HEK293 (cell line): ENCODE data around the gene FXR1.

Experiments
- CTCF ChIA-PET: fragments of 350-600 bp; formaldehyde crosslinking; extraction: SDS; loops from one replicate; lab custom pipeline; 2021; ENCODE audit warnings: antibody characterized with exemption; lab: Yijun Ruan, JAX
- POLR2A ChIA-PET: fragments of 300-600 bp; formaldehyde crosslinking; extraction: SDS; loops from one replicate; lab custom pipeline; 2020; ENCODE audit warnings: antibody characterized with exemption, inconsistent platforms; lab: Yijun Ruan, JAX
- H3K27ac ChIP-seq: fragments of 200-500 bp; sonication (Bioruptor generic); 2 replicates; pipeline ENCODE4 v1.5.1; 2014; ENCODE audit warnings: low read depth, low read length, control low read depth, inconsistent platforms; ENCODE audit errors: extremely low read depth
- H3K36me3 ChIP-seq, 2 experiments: fragments of 200-500 bp in 1 of 2; sonication (Bioruptor generic) in 1 of 2; 1 replicate in 1 of 2; 2 replicates in 1 of 2; pipeline ENCODE4 v1.5.1; 2014 to 2017; ENCODE audit warnings: inconsistent platforms in 2 of 2, low read length in 2 of 2; ENCODE audit not compliant: control insufficient read depth in 2 of 2, insufficient read depth in 1 of 2
- H3K4me1 ChIP-seq: fragments of 200-500 bp; sonication (Bioruptor generic); 2 replicates; pipeline ENCODE4 v1.5.1; 2014; ENCODE audit warnings: mild to moderate bottlenecking, low read length, inconsistent platforms; ENCODE audit not compliant: control insufficient read depth, insufficient read depth
- H3K4me3 ChIP-seq: 2 replicates; pipeline ENCODE4 v1.5.1; 2011; ENCODE audit warnings: low read depth, mild to moderate bottlenecking, control low read depth, low read length, moderate library complexity
- H3K9me3 ChIP-seq: fragments of 200-500 bp; sonication (Bioruptor generic); 2 replicates; pipeline ENCODE4 v1.5.1; 2014; ENCODE audit warnings: low read depth, low read length, inconsistent platforms; ENCODE audit not compliant: control insufficient read depth, insufficient read depth
- BCL6B ChIP-seq: fragments of 450-650 bp; formaldehyde crosslinking; IDR thresholded peaks from 2 replicates; pipeline ENCODE4 v1.5.1; 2017; ENCODE audit warnings: missing biosample characterization, missing genetic modification characterization
- INSM2 ChIP-seq: fragments of 450-650 bp; formaldehyde crosslinking; IDR thresholded peaks from 2 replicates; pipeline ENCODE4 v1.5.1; 2016; ENCODE audit warnings: missing biosample characterization, missing genetic modification characterization
- PATZ1 ChIP-seq: fragments of 450-650 bp; formaldehyde crosslinking; IDR thresholded peaks from 2 replicates; pipeline ENCODE4 v1.5.1; 2016; ENCODE audit warnings: missing biosample characterization, missing genetic modification characterization
- SALL2 ChIP-seq: fragments of 450-650 bp; formaldehyde crosslinking; IDR thresholded peaks from 2 replicates; pipeline ENCODE4 v1.5.0; 2017; ENCODE audit warnings: missing biosample characterization, mild to moderate bottlenecking, missing genetic modification characterization, borderline replicate concordance
- WT1 ChIP-seq: fragments of 450-650 bp; formaldehyde crosslinking; IDR thresholded peaks from 2 replicates; pipeline ENCODE4 v1.5.1; 2016; ENCODE audit warnings: missing biosample characterization, missing genetic modification characterization
- ZBTB6 ChIP-seq: fragments of 450-650 bp; formaldehyde crosslinking; IDR thresholded peaks from 2 replicates; pipeline ENCODE4 v1.5.1; 2017; ENCODE audit warnings: missing biosample characterization, missing genetic modification characterization
- ZNF138 ChIP-seq: fragments of 450-650 bp; formaldehyde crosslinking; IDR thresholded peaks from 2 replicates; pipeline ENCODE4 v1.5.1; 2016; ENCODE audit warnings: missing biosample characterization, missing genetic modification characterization, borderline replicate concordance
- ZNF18 ChIP-seq: fragments of 450-650 bp; formaldehyde crosslinking; IDR thresholded peaks from 2 replicates; pipeline ENCODE4 v1.5.1; 2016; ENCODE audit warnings: missing biosample characterization, missing genetic modification characterization
- ZNF292 ChIP-seq: fragments of 450-650 bp; formaldehyde crosslinking; IDR thresholded peaks from 2 replicates; pipeline ENCODE4 v1.5.1; 2016; ENCODE audit warnings: low read depth, missing biosample characterization, missing genetic modification characterization, borderline replicate concordance
- ZNF324 ChIP-seq: fragments of 450-650 bp; formaldehyde crosslinking; IDR thresholded peaks from 2 replicates; pipeline ENCODE4 v1.5.1; 2016; ENCODE audit warnings: missing biosample characterization, missing genetic modification characterization
- ZNF404 ChIP-seq: fragments of 450-650 bp; formaldehyde crosslinking; IDR thresholded peaks from 2 replicates; pipeline ENCODE4 v1.5.1; 2017; ENCODE audit warnings: missing biosample characterization, missing genetic modification characterization
- ZNF426 ChIP-seq: fragments of 450-650 bp; formaldehyde crosslinking; IDR thresholded peaks from 2 replicates; pipeline ENCODE4 v1.5.1; 2017; ENCODE audit warnings: missing biosample characterization, missing genetic modification characterization, mild to moderate bottlenecking, inconsistent platforms, moderate library complexity
- ZNF501 ChIP-seq: fragments of 450-650 bp; formaldehyde crosslinking; IDR thresholded peaks from 2 replicates; pipeline ENCODE4 v1.5.1; 2016; ENCODE audit warnings: missing biosample characterization, missing genetic modification characterization
- ZNF521 ChIP-seq: fragments of 450-650 bp; formaldehyde crosslinking; IDR thresholded peaks from 2 replicates; pipeline ENCODE4 v1.5.1; 2017; ENCODE audit warnings: missing biosample characterization, mild to moderate bottlenecking, missing genetic modification characterization
- ZNF529 ChIP-seq: fragments of 450-650 bp; formaldehyde crosslinking; IDR thresholded peaks from 2 replicates; pipeline ENCODE4 v1.5.1; 2017; ENCODE audit warnings: missing genetic modification characterization, missing biosample characterization; ENCODE audit not compliant: insufficient replicate concordance
- ZNF623 ChIP-seq: fragments of 450-650 bp; formaldehyde crosslinking; IDR thresholded peaks from 2 replicates; pipeline ENCODE4 v1.5.1; 2016; ENCODE audit warnings: missing biosample characterization, missing genetic modification characterization
- ZNF624 ChIP-seq: fragments of 450-650 bp; formaldehyde crosslinking; IDR thresholded peaks from 2 replicates; pipeline ENCODE4 v1.5.1; 2017; ENCODE audit warnings: missing biosample characterization, missing genetic modification characterization

Gene FXR1

GRCh38 chr3:180923561-180923960 lies 11.1 kb downstream of the FXR1 start (continued):
- TF ChIP-seq BCL6B = no peak
- no peak for TF ChIP-seq ZNF529 (tag by site-specific recombination)
- TF ChIP-seq WT1 (tag by site-specific recombination) = no peak
- TF ChIP-seq ZNF623 = no peak
- no peak for TF ChIP-seq ZNF624 (tag by site-specific recombination)
- TF ChIP-seq PATZ1 (tag by site-specific recombination) = no peak
- no peak for TF ChIP-seq ZNF324 (tag by site-specific recombination)

- H3K4me1 ChIP-seq = peaks cover 2% of the 10 kb centered on the region; the same call in 1 of the 2 replicates
- no peak for TF ChIP-seq ZNF426
- TF ChIP-seq ZNF138 (tag by site-specific recombination) = no peak
- TF ChIP-seq ZNF18 (tag by site-specific recombination) = no peak
- no peak for TF ChIP-seq ZNF404 (tag by site-specific recombination)
- TF ChIP-seq, all 188 proteins: peak for 0
- H3K4me3 ChIP-seq = no peak overlapping the region
- no peak overlapping the region for H3K27ac ChIP-seq
- H3K36me3 ChIP-seq = peaks cover 0 to 4% of the 10 kb centered on the region in 2 experiments; a peak in 1 of 3 replicates
- ChIA-PET POLR2A (no interaction called here), CTCF (no interaction called here)
- no peaks in the 10 kb centered on the region for H3K9me3 ChIP-seq
Observed at GRCh38 chr3:180926526-180926925, 14.1 kb downstream of the FXR1 start.

- CTCF ChIA-PET = no interaction called here
- TF ChIP-seq SALL2 (tag by site-specific recombination) (no peak), PATZ1 (tag by site-specific recombination) (no peak), ZNF521 (no peak), INSM2 (tag by site-specific recombination) (no peak), ZBTB6 (tag by site-specific recombination) (no peak), ZNF624 (tag by site-specific recombination) (no peak), ZNF501 (no peak), ZNF292 (tag by site-specific recombination) (no peak)
- POLR2A ChIA-PET = no interaction called here
Observed at GRCh38 chr3:180929376-180929775, 16.9 kb downstream of the FXR1 start.

More at GRCh38 chr3:180929376-180929775, 16.9 kb downstream of the FXR1 start:
- Histone ChIP-seq H3K4me1 (no peaks in the 10 kb centered on the region; the same call in 1 of the 2 replicates), H3K9me3 (no peaks in the 10 kb centered on the region), H3K27ac (no peak overlapping the region), H3K4me3 (no peak overlapping the region), H3K36me3 (peaks cover 0 to 4% of the 10 kb centered on the region in 2 experiments; a peak in 1 of 3 replicates)
